Subcutaneous adipose tissue (tissue), 4 donors: ENCODE measurements around the gene MTCL1. TPM values are rescaled to one million over a fixed set of nuclear protein-coding genes. Genes with fewer than 3 reads are reported as not detected.

Experiments used
- total RNA-seq, 4 donors: library from RNA; depleted of rRNA; stranded (reverse); fragments of >200 nt; gene quantifications; one replicate each; pipeline ENCODE4 v1.1.0, GENCODE V29; 2016
- TF ChIP-seq, protein P1 (sequence below): fragments of 450-650 bp; IDR thresholded peaks from one replicate; pipeline ENCODE4 v1.5.1; 2016; ENCODE audit warnings: low read depth, mild to moderate bottlenecking, control low read depth, antibody characterized with exemption, moderate library complexity

Gene MTCL1
- total RNA-seq, 4 donors from 2014 or later = 1.5 to 5.9 (median 2.7) TPM

DNA sequence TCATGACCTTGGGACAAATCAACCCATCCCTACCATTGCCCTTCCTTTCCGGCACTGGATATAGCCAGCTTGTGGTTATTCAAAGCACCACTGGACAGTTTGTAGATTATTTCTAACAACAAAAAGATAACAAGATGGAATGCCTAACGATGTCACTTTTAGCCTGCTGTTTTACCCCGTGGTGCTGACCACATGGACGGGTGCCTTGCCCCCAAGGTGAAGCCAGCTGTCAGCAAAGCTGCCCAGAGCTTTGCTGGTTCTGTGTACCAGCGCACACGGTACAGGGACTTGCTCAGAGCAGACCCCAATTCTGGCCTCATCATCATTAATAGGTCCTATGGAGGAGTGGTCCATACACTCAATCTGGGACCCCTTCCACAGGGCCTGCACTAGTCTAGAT lies 118.2 kb downstream of the MTCL1 start:
- TF ChIP-seq, protein P1, sequence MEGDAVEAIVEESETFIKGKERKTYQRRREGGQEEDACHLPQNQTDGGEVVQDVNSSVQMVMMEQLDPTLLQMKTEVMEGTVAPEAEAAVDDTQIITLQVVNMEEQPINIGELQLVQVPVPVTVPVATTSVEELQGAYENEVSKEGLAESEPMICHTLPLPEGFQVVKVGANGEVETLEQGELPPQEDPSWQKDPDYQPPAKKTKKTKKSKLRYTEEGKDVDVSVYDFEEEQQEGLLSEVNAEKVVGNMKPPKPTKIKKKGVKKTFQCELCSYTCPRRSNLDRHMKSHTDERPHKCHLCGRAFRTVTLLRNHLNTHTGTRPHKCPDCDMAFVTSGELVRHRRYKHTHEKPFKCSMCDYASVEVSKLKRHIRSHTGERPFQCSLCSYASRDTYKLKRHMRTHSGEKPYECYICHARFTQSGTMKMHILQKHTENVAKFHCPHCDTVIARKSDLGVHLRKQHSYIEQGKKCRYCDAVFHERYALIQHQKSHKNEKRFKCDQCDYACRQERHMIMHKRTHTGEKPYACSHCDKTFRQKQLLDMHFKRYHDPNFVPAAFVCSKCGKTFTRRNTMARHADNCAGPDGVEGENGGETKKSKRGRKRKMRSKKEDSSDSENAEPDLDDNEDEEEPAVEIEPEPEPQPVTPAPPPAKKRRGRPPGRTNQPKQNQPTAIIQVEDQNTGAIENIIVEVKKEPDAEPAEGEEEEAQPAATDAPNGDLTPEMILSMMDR = no peak

DNA sequence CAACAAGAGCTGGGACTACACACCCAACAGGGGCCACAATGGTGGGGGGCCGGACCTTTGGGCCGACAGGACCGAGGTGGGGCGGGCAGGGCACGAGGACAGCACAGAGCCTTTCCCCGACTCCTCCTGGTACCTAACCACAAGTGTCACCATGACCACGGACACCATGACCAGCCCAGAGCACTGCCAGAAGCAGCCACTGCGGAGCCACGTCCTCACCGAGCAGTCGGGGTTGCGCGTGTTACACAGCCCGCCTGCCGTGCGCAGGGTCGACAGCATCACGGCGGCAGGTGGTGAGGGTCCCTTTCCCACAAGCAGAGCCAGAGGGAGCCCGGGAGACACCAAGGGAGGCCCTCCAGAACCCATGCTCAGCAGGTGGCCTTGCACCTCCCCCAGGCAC lies 119.5 kb downstream of the MTCL1 start:
- TF ChIP-seq, protein P1 = no peak

DNA sequence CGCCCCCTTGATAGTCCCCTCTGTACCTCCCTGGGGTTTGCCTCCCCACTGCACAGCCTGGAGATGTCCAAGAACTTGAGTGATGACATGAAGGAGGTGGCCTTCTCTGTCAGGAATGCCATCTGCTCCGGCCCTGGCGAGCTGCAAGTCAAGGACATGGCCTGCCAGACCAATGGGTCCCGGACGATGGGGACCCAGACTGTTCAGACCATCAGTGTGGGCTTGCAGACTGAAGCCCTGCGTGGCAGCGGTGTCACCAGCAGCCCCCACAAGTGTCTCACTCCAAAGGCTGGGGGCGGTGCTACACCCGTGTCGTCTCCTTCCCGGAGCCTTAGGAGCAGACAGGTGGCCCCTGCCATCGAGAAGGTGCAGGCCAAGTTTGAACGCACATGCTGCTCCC lies 119.9 kb downstream of the MTCL1 start:
- TF ChIP-seq, protein P1 = no peak

DNA sequence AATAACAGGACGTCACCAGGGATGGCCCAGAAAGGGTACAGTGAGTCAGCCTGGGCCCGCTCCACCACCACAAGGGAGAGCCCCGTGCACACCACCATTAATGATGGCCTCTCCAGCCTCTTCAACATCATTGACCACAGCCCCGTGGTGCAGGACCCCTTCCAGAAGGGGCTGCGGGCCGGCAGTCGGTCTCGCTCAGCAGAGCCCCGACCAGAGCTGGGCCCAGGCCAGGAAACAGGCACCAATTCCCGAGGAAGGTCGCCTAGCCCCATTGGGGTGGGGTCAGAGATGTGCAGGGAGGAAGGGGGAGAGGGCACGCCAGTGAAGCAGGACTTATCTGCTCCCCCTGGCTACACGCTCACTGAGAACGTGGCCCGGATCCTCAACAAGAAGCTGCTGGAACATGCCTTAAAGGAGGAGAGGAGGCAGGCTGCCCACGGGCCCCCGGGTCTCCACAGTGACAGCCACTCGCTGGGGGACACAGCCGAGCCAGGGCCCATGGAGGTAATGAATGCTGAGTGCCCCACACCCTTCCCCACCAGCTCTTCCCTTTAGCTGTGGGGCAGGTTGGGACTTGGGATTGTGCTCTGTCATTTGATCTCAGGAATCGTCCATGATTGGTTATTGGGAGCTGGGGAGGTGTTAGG lies 120.5 kb downstream of the MTCL1 start:
- TF ChIP-seq, protein P1 = no peak

DNA sequence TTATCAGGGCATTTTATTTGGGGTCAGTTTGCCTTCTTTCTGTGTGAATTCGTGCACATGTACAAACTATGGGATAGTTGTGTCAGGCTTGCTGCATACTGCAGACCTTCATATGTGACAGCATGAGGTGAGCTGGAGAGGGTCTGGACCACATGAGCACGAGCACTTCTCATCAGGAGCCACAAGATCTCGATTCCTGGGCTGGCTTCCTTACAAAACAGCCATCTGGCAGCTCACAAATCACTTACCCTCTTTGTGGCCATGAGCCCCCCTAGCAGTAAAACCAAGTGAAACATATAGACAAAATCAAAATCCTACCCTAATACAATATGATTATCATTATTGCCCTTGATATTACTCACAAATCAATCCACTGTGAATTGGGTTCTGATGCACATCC lies 121.2 kb downstream of the MTCL1 start:
- TF ChIP-seq, protein P1 = no peak

DNA sequence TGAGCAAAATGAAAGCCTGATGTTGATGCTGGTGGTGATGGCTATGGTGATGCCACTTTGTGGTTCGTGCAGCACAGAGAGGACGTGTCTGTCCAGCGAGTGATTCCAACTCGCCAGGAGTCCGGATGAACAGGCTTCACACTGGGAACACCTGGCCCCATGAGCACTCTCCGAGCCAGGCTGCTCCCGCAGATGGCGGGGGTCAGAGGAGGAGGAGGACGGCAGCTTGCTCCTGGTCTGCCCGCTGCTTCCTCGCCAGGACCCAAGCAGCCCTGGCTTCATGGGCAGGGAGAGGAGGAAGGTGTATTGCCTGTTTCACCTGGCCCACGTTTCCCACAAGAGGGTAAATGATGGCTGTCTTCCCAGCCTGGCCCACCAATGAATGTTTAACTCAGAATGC lies 121.6 kb downstream of the MTCL1 start:
- TF ChIP-seq, protein P1 = no peak

DNA sequence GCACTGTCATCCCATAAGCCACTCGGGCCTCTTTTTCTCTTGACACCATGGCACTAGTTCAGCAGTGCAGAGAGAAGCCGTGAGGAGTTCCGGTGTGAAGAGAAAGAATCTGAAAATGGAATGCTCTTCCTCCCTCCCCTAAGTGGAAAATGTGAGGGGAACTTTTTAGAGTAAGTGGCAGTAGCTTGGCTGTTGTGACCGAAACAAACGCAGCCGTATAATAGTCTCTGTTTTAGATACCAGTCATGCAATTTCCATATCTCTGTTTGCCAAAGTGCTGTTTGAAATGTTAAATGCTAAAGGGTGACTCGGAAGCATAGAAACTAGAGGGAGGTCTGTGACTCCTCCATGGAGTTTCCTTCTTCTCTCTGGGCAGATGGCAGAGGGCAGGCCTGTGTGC lies 122.9 kb downstream of the MTCL1 start:
- TF ChIP-seq, protein P1 = no peak
